ENCODE measurements around the gene SETD4.

DNA sequence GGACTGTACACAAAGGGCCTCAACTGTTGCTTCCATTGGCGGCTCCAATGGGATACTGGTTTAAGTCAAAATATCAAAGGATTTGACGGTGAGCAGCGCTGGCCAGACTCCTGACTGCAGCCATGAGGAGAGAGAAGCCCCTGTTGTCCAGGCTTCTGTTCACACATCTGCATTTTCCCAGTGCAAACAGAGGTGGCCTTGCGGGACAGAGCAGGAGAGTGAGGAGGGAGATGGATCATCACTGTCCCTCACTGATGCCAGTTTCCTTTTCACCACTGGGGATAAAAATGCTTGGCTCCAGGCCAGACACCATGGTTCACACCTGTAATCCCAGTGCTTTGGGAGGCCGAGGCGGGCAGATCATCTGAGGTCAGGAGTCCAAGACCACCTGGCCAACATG, 69.2 kb downstream of the SETD4 start:
- TF ChIP-seq, protein P1, sequence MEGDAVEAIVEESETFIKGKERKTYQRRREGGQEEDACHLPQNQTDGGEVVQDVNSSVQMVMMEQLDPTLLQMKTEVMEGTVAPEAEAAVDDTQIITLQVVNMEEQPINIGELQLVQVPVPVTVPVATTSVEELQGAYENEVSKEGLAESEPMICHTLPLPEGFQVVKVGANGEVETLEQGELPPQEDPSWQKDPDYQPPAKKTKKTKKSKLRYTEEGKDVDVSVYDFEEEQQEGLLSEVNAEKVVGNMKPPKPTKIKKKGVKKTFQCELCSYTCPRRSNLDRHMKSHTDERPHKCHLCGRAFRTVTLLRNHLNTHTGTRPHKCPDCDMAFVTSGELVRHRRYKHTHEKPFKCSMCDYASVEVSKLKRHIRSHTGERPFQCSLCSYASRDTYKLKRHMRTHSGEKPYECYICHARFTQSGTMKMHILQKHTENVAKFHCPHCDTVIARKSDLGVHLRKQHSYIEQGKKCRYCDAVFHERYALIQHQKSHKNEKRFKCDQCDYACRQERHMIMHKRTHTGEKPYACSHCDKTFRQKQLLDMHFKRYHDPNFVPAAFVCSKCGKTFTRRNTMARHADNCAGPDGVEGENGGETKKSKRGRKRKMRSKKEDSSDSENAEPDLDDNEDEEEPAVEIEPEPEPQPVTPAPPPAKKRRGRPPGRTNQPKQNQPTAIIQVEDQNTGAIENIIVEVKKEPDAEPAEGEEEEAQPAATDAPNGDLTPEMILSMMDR (IDR thresholded peaks at IDR 0.05; ENCODE audit: low read depth, low read length, poor library complexity, severe bottlenecking) = no peak
- no peak for TF ChIP-seq EZH2phosphoT487 (IDR thresholded peaks at IDR 0.05; ENCODE audit: borderline replicate concordance, low read length)
